Gastrocnemius medialis (tissue), 4 donors: Measurements from ENCODE around the gene SCP2. TPM values are rescaled to one million over a fixed set of nuclear protein-coding genes. Genes with fewer than 3 reads are reported as not detected.

ENCODE experiments used
- ATAC-seq, 2 donors: fragments of 150-250 bp; one replicate each; pipeline ENCODE4 v1.9.1; 2016
- DNase-seq, 2 donors: peaks; one replicate each; pipeline ENCODE4 v3.0.0-alpha.2; 2019
- H3K27ac ChIP-seq, 4 donors: fragments of 200-600 bp; sonication (generic); 1 replicate in 1 of 4; 2 replicates in 3 of 4; pipeline ENCODE4 v1.5.1; 2016 to 2018; ENCODE audit warnings: mild to moderate bottlenecking in 2 of 4, moderate library complexity in 1 of 4
- H3K27me3 ChIP-seq, 3 donors: fragments of 200-600 bp; sonication (generic) in 2 of 3; 1 replicate in 1 of 3; 2 replicates in 2 of 3; pipeline versions ENCODE4 v1.5.1 to v1.6.0; 2016 to 2019; ENCODE audit warnings: mild to moderate bottlenecking in 1 of 3, moderate library complexity in 1 of 3
- H3K36me3 ChIP-seq, 2 donors: fragments of 200-600 bp; sonication (generic) in 1 of 2; one replicate each; pipeline ENCODE4 v1.5.1; 2017 to 2018
- H3K4me1 ChIP-seq, 2 donors: fragments of 200-600 bp; sonication (generic) in 1 of 2; one replicate each; pipeline ENCODE4 v1.5.1; 2016 to 2017; ENCODE audit warnings: mild to moderate bottlenecking in 2 of 2
- H3K4me3 ChIP-seq, 4 donors: fragments of 200-600 bp; sonication (generic) in 3 of 4; 1 replicate in 1 of 4; 2 replicates in 3 of 4; pipeline ENCODE4 v1.5.1; 2016 to 2019; ENCODE audit warnings: mild to moderate bottlenecking in 2 of 4
- H3K9me3 ChIP-seq, 3 donors: fragments of 200-600 bp; sonication (generic) in 2 of 3; 1 replicate in 1 of 3; 2 replicates in 2 of 3; pipeline ENCODE4 v1.5.1; 2016 to 2019
- CTCF ChIP-seq, 5 experiments: fragments of 450-650 bp in 3 of 5; fragments of 200-600 bp in 2 of 5; sonication (generic) in 2 of 5; IDR thresholded peaks in 4 of 5; conservative IDR thresholded peaks in 1 of 5; 1 replicate in 4 of 5; 2 replicates in 1 of 5; pipeline ENCODE4 v1.5.1; 2016 to 2019; ENCODE audit warnings: antibody characterized with exemption in 5 of 5, mild to moderate bottlenecking in 3 of 5, moderate library complexity in 3 of 5
- POLR2A ChIP-seq, 2 donors: fragments of 450-650 bp; IDR thresholded peaks; one replicate each; pipeline ENCODE4 v1.6.1; 2017; ENCODE audit warnings: antibody characterized with exemption in 2 of 2, mild to moderate bottlenecking in 2 of 2, moderate library complexity in 2 of 2
- in situ Hi-C, 4 donors: fragments of 200-750 bp; cut with MboI; loops; one replicate each; pipeline versions ENCODE4 v1.15.0 to v1.8.0; 2017; ENCODE audit warnings: low sequenced_read_pairs in 4 of 4
- intact Hi-C: fragments of 100-400 bp; cut with DNase I; formaldehyde crosslinking; loops from one replicate; pipeline ENCODE4 v1.15.1; 2023; ENCODE audit warnings: low total_unique reads
- total RNA-seq, 4 donors: library from RNA; depleted of rRNA; stranded (reverse); fragments of >200 nt; gene quantifications; one replicate each; pipeline versions ENCODE4 v1.1.0 to v1.2.3, GENCODE V29; 2016

SCP2 gene
- total RNA-seq, 4 donors from 2014 or later: 44.6 to 75.4 (median 61.1) TPM

- Histone ChIP-seq H3K27ac (peak overlapping the region in 1 of 4 donors; percentile 94), H3K27me3 (no peaks in the 10 kb centered on the region), H3K36me3 (peaks cover 0 to 10% of the 10 kb centered on the region in 2 donors), H3K9me3 (no peaks in the 10 kb centered on the region), H3K4me3 (no peak overlapping the region), H3K4me1 (peaks cover 21 to 22% of the 10 kb centered on the region in 2 donors)
- intact Hi-C loops (no loop called here), in situ Hi-C loops (loop anchor here in 2 of 4 donors (25.0 kb wide), 1 partner anchor 280 kb away; the partner anchor contains the start of gene CPT2 (in 2 of the 2))
- DNase-seq: no peak
- TF ChIP-seq POLR2A (IDR thresholded peaks at IDR 0.05) (no peak), CTCF (IDR thresholded peaks at IDR 0.05 in 4 of 5, conservative IDR thresholded peaks at IDR 0.05 in 1 of 5) (no peak)
- ATAC-seq: no peak
These were observed 19.3 kb upstream of the SCP2 start for GRCh38 chr1:52907812-52908153.

GRCh38 chr1:52911541-52911940 lies 15.5 kb upstream of the SCP2 start:
- ATAC-seq: no peak
- peaks cover 13% of the 10 kb centered on the region in 2 donors for H3K4me1 ChIP-seq
- no peaks in the 10 kb centered on the region for H3K27me3 ChIP-seq
- H3K36me3 ChIP-seq: peaks cover 0 to 10% of the 10 kb centered on the region in 2 donors
- TF ChIP-seq POLR2A (IDR thresholded peaks at IDR 0.05): no peak
- no peak for TF ChIP-seq CTCF (IDR thresholded peaks at IDR 0.05 in 4 of 5, conservative IDR thresholded peaks at IDR 0.05 in 1 of 5)
- no peak overlapping the region for H3K27ac ChIP-seq
- in situ Hi-C loops: loop anchor here in 2 of 4 donors (25.0 kb wide), 1 partner anchor 276 kb away; the partner anchor contains the start of gene CPT2 (in 2 of the 2)
- no peaks in the 10 kb centered on the region for H3K9me3 ChIP-seq
- intact Hi-C loops: no loop called here
- no peak for DNase-seq
- H3K4me3 ChIP-seq: no peak overlapping the region

GRCh38 chr1:52913014-52913413 lies 14.1 kb upstream of the SCP2 start:
- Histone ChIP-seq H3K27me3 (no peaks in the 10 kb centered on the region), H3K4me3 (no peak overlapping the region), H3K36me3 (peaks cover 0 to 2% of the 10 kb centered on the region in 2 donors), H3K4me1 (peaks cover 24 to 26% of the 10 kb centered on the region in 2 donors), H3K27ac (no peak overlapping the region), H3K9me3 (no peaks in the 10 kb centered on the region)
- TF ChIP-seq CTCF (IDR thresholded peaks at IDR 0.05 in 4 of 5, conservative IDR thresholded peaks at IDR 0.05 in 1 of 5) (no peak), POLR2A (IDR thresholded peaks at IDR 0.05) (no peak)
- intact Hi-C loops (no loop called here), in situ Hi-C loops (loop anchor here in 2 of 4 donors (25.0 kb wide), 1 partner anchor 274 kb away; the partner anchor contains the start of gene CPT2 (in 2 of the 2))
- no peak for DNase-seq
- ATAC-seq: no peak

- TF ChIP-seq CTCF (IDR thresholded peaks at IDR 0.05 in 4 of 5, conservative IDR thresholded peaks at IDR 0.05 in 1 of 5): no peak
- TF ChIP-seq POLR2A (IDR thresholded peaks at IDR 0.05): no peak
- ATAC-seq: no peak
- no peak for DNase-seq
- Histone ChIP-seq H3K4me1 (peaks cover 24 to 26% of the 10 kb centered on the region in 2 donors), H3K27me3 (no peaks in the 10 kb centered on the region), H3K4me3 (no peak overlapping the region), H3K36me3 (no peaks in the 10 kb centered on the region), H3K9me3 (no peaks in the 10 kb centered on the region), H3K27ac (no peak overlapping the region)
- intact Hi-C loops: no loop called here
- in situ Hi-C loops: loop anchor here in 2 of 4 donors (25.0 kb wide), 1 partner anchor 274 kb away; the partner anchor contains the start of gene CPT2 (in 2 of the 2)
These were observed 13.5 kb upstream of the SCP2 start for GRCh38 chr1:52913537-52913936.
